ENCODE results near the gene ZNF467. TPM values are rescaled to one million over a fixed set of nuclear protein-coding genes. Genes with fewer than 3 reads are reported as not detected.

The ZNF467 gene
- total RNA-seq, 4 donors from 2014 or later = 1.2 to 4.4 (median 2.0) TPM

DNA sequence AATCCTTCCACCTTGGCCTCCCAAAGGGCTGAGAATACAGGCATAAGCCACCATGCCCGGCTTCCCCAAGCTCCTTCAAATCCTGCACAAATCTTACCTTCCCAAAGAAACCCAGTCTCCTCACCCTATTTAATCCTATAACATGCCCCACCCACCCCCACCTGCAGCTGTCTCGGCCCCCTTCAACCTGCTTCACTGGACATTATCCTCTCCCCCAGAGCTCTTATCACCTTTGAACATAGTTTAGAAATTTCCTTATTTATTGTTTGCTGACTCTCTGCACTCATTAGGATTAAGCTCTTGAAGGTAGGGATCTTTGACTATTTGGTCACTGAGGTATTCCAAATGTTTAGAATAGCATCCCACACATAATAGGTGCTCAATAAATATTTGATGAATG is 3.5 kb downstream of the ZNF467 start:
- WGBS, 2 donors = 86 to 90% methylated on average over 2 of the region's 2 CpGs
- H3K9me3 ChIP-seq = no peaks in the 10 kb centered on the region
- H3K27me3 ChIP-seq = peaks cover 0 to 66% (median 7%) of the 10 kb centered on the region in 4 donors
- TF ChIP-seq, protein P1, sequence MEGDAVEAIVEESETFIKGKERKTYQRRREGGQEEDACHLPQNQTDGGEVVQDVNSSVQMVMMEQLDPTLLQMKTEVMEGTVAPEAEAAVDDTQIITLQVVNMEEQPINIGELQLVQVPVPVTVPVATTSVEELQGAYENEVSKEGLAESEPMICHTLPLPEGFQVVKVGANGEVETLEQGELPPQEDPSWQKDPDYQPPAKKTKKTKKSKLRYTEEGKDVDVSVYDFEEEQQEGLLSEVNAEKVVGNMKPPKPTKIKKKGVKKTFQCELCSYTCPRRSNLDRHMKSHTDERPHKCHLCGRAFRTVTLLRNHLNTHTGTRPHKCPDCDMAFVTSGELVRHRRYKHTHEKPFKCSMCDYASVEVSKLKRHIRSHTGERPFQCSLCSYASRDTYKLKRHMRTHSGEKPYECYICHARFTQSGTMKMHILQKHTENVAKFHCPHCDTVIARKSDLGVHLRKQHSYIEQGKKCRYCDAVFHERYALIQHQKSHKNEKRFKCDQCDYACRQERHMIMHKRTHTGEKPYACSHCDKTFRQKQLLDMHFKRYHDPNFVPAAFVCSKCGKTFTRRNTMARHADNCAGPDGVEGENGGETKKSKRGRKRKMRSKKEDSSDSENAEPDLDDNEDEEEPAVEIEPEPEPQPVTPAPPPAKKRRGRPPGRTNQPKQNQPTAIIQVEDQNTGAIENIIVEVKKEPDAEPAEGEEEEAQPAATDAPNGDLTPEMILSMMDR (IDR thresholded peaks at IDR 0.05) = no peak
- TF ChIP-seq POLR2A (IDR thresholded peaks at IDR 0.05) = no peak
- peaks cover 14 to 54% (median 25%) of the 10 kb centered on the region in 3 donors for H3K4me1 ChIP-seq
- intact Hi-C loops (cut with DNase I) = no loop called here
- DNase-seq = no peak
- H3K36me3 ChIP-seq = peaks cover 0 to 17% (median 0%) of the 10 kb centered on the region in 3 donors
- no peak overlapping the region for H3K27ac ChIP-seq
- no peak overlapping the region for H3K4me3 ChIP-seq

DNA sequence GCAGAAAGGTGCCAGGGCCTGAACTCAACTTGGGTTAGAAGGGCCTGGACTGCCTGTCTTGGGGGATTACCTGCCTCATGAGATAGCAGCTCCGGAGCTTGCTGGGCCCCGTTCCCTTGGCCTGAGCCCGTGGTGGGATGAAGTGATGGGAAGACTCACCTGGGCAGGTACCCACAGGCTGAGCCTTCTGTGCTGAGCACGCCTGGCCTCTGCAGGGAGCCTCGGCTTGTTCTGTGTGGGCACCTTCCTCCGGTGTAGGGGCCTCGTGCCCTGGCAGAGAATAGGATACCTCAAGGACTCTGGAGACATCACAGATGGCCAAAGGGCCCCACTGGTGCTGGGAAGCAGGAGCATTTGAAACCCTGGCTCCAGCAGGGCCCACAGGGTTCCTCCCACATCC is 4.5 kb downstream of the ZNF467 start:
- no peaks in the 10 kb centered on the region for H3K9me3 ChIP-seq
- no peak overlapping the region for H3K4me3 ChIP-seq
- intact Hi-C loops (cut with DNase I) = no loop called here
- DNase-seq = no peak
- 100% methylated on average over 1 of the region's 7 CpGs; no CpG with 5 or more reads in 1 of the 2 donors for WGBS, 2 donors
- H3K4me1 ChIP-seq = peaks cover 7 to 51% (median 23%) of the 10 kb centered on the region in 3 donors
- H3K36me3 ChIP-seq = peaks cover 0 to 21% (median 0%) of the 10 kb centered on the region in 3 donors
- no peak overlapping the region for H3K27ac ChIP-seq
- TF ChIP-seq POLR2A (IDR thresholded peaks at IDR 0.05) = no peak
- TF ChIP-seq, protein P1 (IDR thresholded peaks at IDR 0.05) = no peak
- H3K27me3 ChIP-seq = peaks cover 0 to 71% (median 7%) of the 10 kb centered on the region in 4 donors

DNA sequence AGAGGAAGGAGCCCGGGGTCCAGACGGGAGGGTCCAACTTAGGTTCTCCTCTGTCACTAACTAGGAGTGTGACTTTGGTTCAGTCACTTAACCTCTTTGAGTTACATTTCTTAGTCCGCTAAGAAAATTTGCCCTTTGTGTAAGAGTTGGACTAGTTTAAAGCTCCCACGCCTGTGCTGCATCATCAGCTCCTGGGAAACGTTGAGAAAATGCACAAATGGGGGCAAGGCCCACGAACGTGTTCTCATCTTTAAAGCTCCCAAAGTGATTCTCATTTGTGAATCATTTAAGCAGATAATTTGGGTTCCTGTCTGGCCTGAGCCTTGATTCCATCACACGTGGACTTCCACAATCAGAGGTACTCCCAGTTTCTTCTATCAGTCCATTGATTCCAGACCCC is 6.3 kb downstream of the ZNF467 start:
- intact Hi-C loops (cut with DNase I) = no loop called here
- no peak overlapping the region for H3K4me3 ChIP-seq
- H3K36me3 ChIP-seq = peaks cover 0 to 21% (median 0%) of the 10 kb centered on the region in 3 donors
- H3K9me3 ChIP-seq = no peaks in the 10 kb centered on the region
- no peak overlapping the region for H3K27ac ChIP-seq
- WGBS, 2 donors = 84 to 88% methylated on average over 8 of the region's 8 CpGs
- DNase-seq = no peak
- peaks cover 0 to 79% (median 7%) of the 10 kb centered on the region in 4 donors for H3K27me3 ChIP-seq
- TF ChIP-seq, protein P1 (IDR thresholded peaks at IDR 0.05) = no peak
- TF ChIP-seq POLR2A (IDR thresholded peaks at IDR 0.05) = no peak
- H3K4me1 ChIP-seq = peaks cover 6 to 33% (median 13%) of the 10 kb centered on the region in 3 donors

DNA sequence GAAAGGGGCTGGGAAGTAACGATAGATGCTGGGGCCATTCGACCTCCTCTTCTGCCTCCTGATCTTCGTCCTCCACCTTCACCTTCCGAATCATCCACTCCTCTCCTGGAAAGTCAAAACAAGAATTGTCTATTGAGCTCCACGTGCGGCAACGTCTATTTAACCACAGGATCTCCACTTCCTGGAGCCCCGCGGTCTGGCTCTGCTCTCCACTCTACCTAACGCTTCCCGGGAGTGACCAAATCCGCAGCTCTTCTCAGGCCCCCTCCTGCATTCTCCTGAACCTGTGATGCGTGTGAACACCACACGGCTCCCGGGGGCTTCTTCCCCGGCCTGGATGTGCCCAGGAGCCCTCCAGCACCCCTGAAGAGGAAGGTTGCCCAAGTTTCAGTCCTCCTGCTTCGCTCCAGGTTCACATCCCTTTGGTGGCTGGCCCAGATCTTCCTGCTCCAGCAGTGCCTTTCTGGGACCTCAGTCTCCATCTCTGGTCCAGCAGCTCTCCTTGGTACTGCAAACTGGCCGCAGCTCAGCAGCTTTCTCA is 7.2 kb downstream of the ZNF467 start:
- no peak overlapping the region for H3K27ac ChIP-seq

More for the DNA sequence above, 7.2 kb downstream of the ZNF467 start:
- 55 to 63% methylated on average over 15 of the region's 18 CpGs for WGBS, 2 donors
- H3K36me3 ChIP-seq = peaks cover 0 to 21% (median 0%) of the 10 kb centered on the region in 3 donors
- no peaks in the 10 kb centered on the region for H3K9me3 ChIP-seq
- no peak for DNase-seq
- intact Hi-C loops (cut with DNase I) = no loop called here
- TF ChIP-seq, protein P1 (IDR thresholded peaks at IDR 0.05) = no peak
- TF ChIP-seq POLR2A (IDR thresholded peaks at IDR 0.05) = no peak
- H3K27me3 ChIP-seq = peaks cover 0 to 82% (median 7%) of the 10 kb centered on the region in 4 donors
- peaks cover 4 to 26% (median 9%) of the 10 kb centered on the region in 3 donors for H3K4me1 ChIP-seq
- H3K4me3 ChIP-seq = no peak overlapping the region

All from esophagus squamous epithelium (tissue), 5 donors.